HepG2 (cell line): Measurements from ENCODE around the gene OVOL3. TPM values are rescaled to one million over a fixed set of nuclear protein-coding genes. Genes with fewer than 3 reads are reported as not detected.

Source experiments
- ARID2 ChIP-seq: sonication (generic); formaldehyde crosslinking; IDR thresholded peaks from 2 replicates; pipeline ENCODE4 v1.8.1; 2022; ENCODE audit warnings: mild to moderate bottlenecking, missing genetic modification reagents, borderline replicate concordance
- ATF6 ChIP-seq: sonication (generic); formaldehyde crosslinking; conservative IDR thresholded peaks from 2 replicates; pipeline ENCODE4 v1.4.0; 2020; ENCODE audit warnings: missing genetic modification reagents
- CCAR2 ChIP-seq: fragments of 200-400 bp; formaldehyde crosslinking; optimal IDR thresholded peaks from 2 replicates; pipeline ENCODE3; 2018; ENCODE audit warnings: low read depth, mild to moderate bottlenecking, low read length, moderate library complexity
- GATAD2A ChIP-seq: IDR thresholded peaks from 2 replicates; pipeline ENCODE4 v1.6.1; 2016
- KLF15 ChIP-seq: sonication (generic); formaldehyde crosslinking; IDR thresholded peaks from 2 replicates; pipeline ENCODE4 v1.8.1; 2023; ENCODE audit warnings: borderline replicate concordance, mild to moderate bottlenecking, inconsistent platforms, missing genetic modification reagents, mixed read lengths
- MIER3 ChIP-seq: IDR thresholded peaks from 2 replicates; pipeline ENCODE4 v1.6.1; 2016; ENCODE audit warnings: missing compliant biosample characterization, borderline replicate concordance
- NAIF1 ChIP-seq: sonication (generic); formaldehyde crosslinking; IDR thresholded peaks from 2 replicates; pipeline ENCODE4 v1.5.0; 2020; ENCODE audit warnings: mild to moderate bottlenecking, missing genetic modification reagents, borderline replicate concordance
- NFE2L2 ChIP-seq: fragments of 150-350 bp; IDR thresholded peaks from 2 replicates; pipeline ENCODE4 v1.6.1; 2014; ENCODE audit warnings: low read length
- NONO ChIP-seq, 2 experiments: fragments of 450-650 bp in 1 of 2; sonication (generic) in 1 of 2; formaldehyde crosslinking in 1 of 2; IDR thresholded peaks in 1 of 2; conservative IDR thresholded peaks in 1 of 2; 2 replicates each; pipeline versions ENCODE4 v1.6.1 to v1.8.0; 2017 to 2022; ENCODE audit warnings: mild to moderate bottlenecking in 1 of 2, missing genetic modification reagents in 1 of 2, moderate library complexity in 1 of 2
- TEAD3 ChIP-seq: optimal IDR thresholded peaks from 2 replicates; pipeline ENCODE3; 2016; ENCODE audit warnings: borderline replicate concordance
- ZBTB46 ChIP-seq: sonication (generic); formaldehyde crosslinking; IDR thresholded peaks from 2 replicates; pipeline ENCODE4 v1.4.0; 2020; ENCODE audit warnings: mild to moderate bottlenecking, missing genetic modification reagents, borderline replicate concordance
- ZFAT ChIP-seq: sonication (generic); formaldehyde crosslinking; conservative IDR thresholded peaks from 2 replicates; pipeline ENCODE4 v1.8.1; 2023; ENCODE audit warnings: missing genetic modification reagents, inconsistent platforms
- ZFP82 ChIP-seq: sonication (generic); formaldehyde crosslinking; IDR thresholded peaks from 2 replicates; pipeline ENCODE4 v1.5.1; 2020; ENCODE audit warnings: mild to moderate bottlenecking, missing genetic modification reagents, borderline replicate concordance
- ZMAT3 ChIP-seq: sonication (generic); formaldehyde crosslinking; conservative IDR thresholded peaks from 2 replicates; pipeline ENCODE4 v1.7.0; 2021; ENCODE audit warnings: missing genetic modification reagents
- ZNF33B ChIP-seq: sonication (generic); formaldehyde crosslinking; IDR thresholded peaks from 2 replicates; pipeline ENCODE4 v1.5.1; 2020; ENCODE audit warnings: mild to moderate bottlenecking, missing genetic modification reagents
- ZNF550 ChIP-seq: sonication (generic); formaldehyde crosslinking; IDR thresholded peaks from 2 replicates; pipeline ENCODE4 v1.4.0; 2020; ENCODE audit warnings: mild to moderate bottlenecking, missing genetic modification reagents, borderline replicate concordance
- ZNF562 ChIP-seq: sonication (generic); formaldehyde crosslinking; IDR thresholded peaks from 2 replicates; pipeline ENCODE4 v1.8.0; 2022; ENCODE audit warnings: missing genetic modification reagents, borderline replicate concordance
- ZNF598 ChIP-seq: sonication (generic); formaldehyde crosslinking; IDR thresholded peaks from 2 replicates; pipeline ENCODE4 v1.5.1; 2020; ENCODE audit warnings: mild to moderate bottlenecking, missing genetic modification reagents, borderline replicate concordance
- ZNF629 ChIP-seq: sonication (generic); formaldehyde crosslinking; conservative IDR thresholded peaks from 2 replicates; pipeline ENCODE4 v1.5.0; 2020; ENCODE audit warnings: missing genetic modification reagents
- ZNF773 ChIP-seq: sonication (generic); formaldehyde crosslinking; IDR thresholded peaks from 2 replicates; pipeline ENCODE4 v1.4.0; 2020; ENCODE audit warnings: missing genetic modification reagents, borderline replicate concordance
- ZNF782 ChIP-seq: sonication (generic); formaldehyde crosslinking; IDR thresholded peaks from 2 replicates; pipeline ENCODE4 v1.4.0; 2020; ENCODE audit warnings: missing genetic modification reagents, mild to moderate bottlenecking, borderline replicate concordance
- ZSCAN12 ChIP-seq: sonication (generic); formaldehyde crosslinking; IDR thresholded peaks from 2 replicates; pipeline ENCODE4 v1.9.0; 2021; ENCODE audit warnings: mild to moderate bottlenecking, missing genetic modification reagents
- ZXDC ChIP-seq: sonication (generic); formaldehyde crosslinking; IDR thresholded peaks from 2 replicates; pipeline ENCODE4 v1.5.0; 2020; ENCODE audit warnings: mild to moderate bottlenecking, missing genetic modification reagents
- polyA plus RNA-seq, 8 experiments: library from polyadenylated mRNA; depleted of rRNA in 3 of 8; stranded (reverse) in 7 of 8; unstranded in 1 of 8; fragments of >200 nt; fragmentation: Illumina TruSeq in 4 of 8; extraction: Trizol in 4 of 8; gene quantifications; 2 replicates each; pipeline versions ENCODE4 v1.2.1 to v1.2.3, GENCODE V29; 2011 to 2016; ENCODE audit warnings: low read depth in 4 of 8, missing spikeins in 1 of 8, mixed read lengths in 1 of 8; ENCODE audit not compliant: insufficient read depth in 1 of 8
- total RNA-seq, 5 experiments: library from RNA; depleted of rRNA; stranded (reverse); fragments of >200 nt; fragmentation: Illumina TruSeq; extraction: Trizol; gene quantifications; 2 replicates each; pipeline ENCODE4 v1.2.3, GENCODE V29; 2016; ENCODE audit warnings: low read depth in 1 of 5

The OVOL3 gene
- total and polyA plus RNA-seq, 2 of the 13 experiments (the other 11 are each of a cell fraction or from before 2014, with no cell fraction given), result not detected

- TF ChIP-seq ATF6 (CRISPR knock-in tag) (no peak), MIER3 (peak; percentile 93), CCAR2 (no peak), GATAD2A (CRISPR knock-in tag) (peak; percentile 62; the same call in 1 of the 2 replicates), ZNF550 (CRISPR knock-in tag) (0 out of 2 replicates have a peak, but pooled peaks have one; percentile 87), TEAD3 (CRISPR knock-in tag) (peak; percentile 73), KLF15 (peak; percentile 81; the same call in 1 of the 2 replicates), ZNF782 (CRISPR knock-in tag) (no peak), ZNF598 (CRISPR knock-in tag) (no peak), ZBTB46 (no peak), NAIF1 (peak; percentile 64), NONO (IDR thresholded peaks at IDR 0.05) (no peak), NONO (CRISPR knock-in tag; conservative IDR thresholded peaks at IDR 0.05) (peak; percentile 92), ZNF629 (0 out of 2 replicates have a peak, but pooled peaks have one; percentile 8), ZMAT3 (0 out of 2 replicates have a peak, but pooled peaks have one; percentile 17), NFE2L2 (no peak), ZFP82 (no peak), ZNF773 (CRISPR knock-in tag) (peak; percentile 55; the same call in 1 of the 2 replicates), ARID2 (CRISPR knock-in tag) (no peak), ZXDC (CRISPR knock-in tag) (no peak), ZNF562 (CRISPR knock-in tag) (no peak), ZSCAN12 (CRISPR knock-in tag) (peak; percentile 74; the same call in 1 of the 2 replicates), ZFAT (no peak), ZNF33B (CRISPR knock-in tag) (0 out of 2 replicates have a peak, but pooled peaks have one; percentile 10)
Measured at GRCh38 chr19:36139473-36140303, 28.7 kb downstream of the OVOL3 start, which contains the start of gene CAPNS1 (continued).
